ENCODE measurements around the gene DLST.

DLST gene

GRCh38 chr14:74860899-74861733, 20.6 kb upstream of the DLST start:
- peak; percentile 85 for DNase-seq

GRCh38 chr14:74861734-74862090, 20.0 kb upstream of the DLST start:
- DNase-seq, result no peak

DNA sequence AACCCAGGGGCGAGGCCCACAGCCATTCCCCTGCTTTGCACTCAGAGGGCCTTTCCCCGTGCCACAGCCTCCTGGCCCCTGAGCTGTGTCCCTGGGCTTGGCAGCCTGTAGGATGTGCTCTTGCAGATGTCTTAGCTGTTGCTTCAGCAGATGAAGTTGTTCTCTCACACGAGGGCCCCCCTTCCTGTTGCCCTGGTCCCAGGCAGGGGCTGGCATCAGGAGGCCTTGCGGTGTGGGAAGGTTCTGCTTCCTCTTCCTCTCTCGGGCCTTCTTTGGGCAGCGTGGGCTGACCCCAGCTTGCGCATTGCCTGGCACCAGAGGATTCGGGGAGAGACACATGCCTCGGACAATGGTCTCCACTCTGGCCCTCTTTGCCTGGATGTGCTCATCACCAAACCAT, 18.4 kb upstream of the DLST start:
- no peak for DNase-seq

GRCh38 chr14:74864198-74864597, 17.5 kb upstream of the DLST start:
- DNase-seq, result no peak

GRCh38 chr14:74865156-74865555, 16.6 kb upstream of the DLST start:
- DNase-seq, result no peak

DNA sequence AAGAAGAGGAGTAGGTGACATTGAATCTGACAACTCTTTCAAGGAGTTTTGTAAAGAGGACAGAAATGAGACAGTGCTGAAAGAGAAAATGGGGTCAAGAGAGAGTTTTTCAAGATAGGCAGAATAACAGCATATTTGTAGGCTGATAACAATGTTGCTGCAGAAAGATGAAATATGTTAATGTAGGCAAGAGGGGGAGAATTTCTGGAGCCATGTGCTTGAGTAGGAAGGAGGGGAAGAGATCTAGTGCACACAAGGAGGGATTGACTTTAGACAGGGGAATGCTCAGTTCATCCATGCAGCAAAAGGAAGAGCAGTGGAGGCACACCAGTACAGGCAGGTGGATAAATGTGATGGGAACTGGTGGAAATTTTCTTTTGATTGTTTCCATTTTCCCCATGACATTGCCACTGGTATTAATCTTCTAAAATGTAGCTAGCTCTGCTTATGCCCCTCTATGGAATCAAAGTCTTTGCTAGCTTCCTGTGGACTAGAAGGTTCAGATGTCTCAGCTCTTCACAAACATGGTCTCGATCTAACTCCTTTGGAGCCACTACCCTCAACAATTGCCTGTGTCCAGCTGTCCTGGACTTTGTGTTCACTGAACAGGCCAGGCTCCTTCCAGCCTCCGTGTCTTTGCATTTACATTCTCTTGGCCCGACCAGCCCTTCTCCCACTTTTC, 14.9 kb upstream of the DLST start:
- no peak for DNase-seq

DNA sequence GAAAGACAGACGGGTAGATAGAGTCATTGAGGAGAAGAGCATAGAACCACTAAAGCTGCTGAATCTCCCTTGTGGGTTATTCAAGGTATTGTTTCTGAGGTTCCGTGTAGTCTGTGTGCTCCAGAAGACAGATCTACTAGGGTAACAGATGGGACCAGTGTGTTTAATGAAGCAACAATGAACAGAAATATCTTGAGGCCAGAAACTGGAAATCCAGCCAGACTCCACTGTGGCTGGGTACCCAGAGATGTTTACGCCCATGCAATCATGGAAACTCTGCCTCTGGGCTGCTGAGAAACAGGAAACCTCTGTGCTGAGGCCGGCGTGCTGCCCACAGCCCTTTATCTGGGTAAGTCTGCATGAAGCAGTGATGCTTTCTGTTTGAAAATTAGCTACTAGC, 14.0 kb upstream of the DLST start:
- peak; percentile 49 for DNase-seq

- DNase-seq, result no peak
These were observed 13.0 kb upstream of the DLST start for GRCh38 chr14:74868739-74869138.

- no peak for DNase-seq
These were observed 9.9 kb upstream of the DLST start for GRCh38 chr14:74871819-74872218.

GRCh38 chr14:74875204-74875603, 6.5 kb upstream of the DLST start:
- no peak for DNase-seq

GRCh38 chr14:74875941-74876913, 5.5 kb upstream of the DLST start, which contains the start of gene PROX2:
PROX2 (minus strand) TSS chr14:74876145; CDS start chr14:74863834, 12,311 bp downstream.
- DNase-seq, result peak; percentile 29

- DNase-seq, result no peak
These were observed 2.1 kb upstream of the DLST start for GRCh38 chr14:74879427-74880182.

DNA sequence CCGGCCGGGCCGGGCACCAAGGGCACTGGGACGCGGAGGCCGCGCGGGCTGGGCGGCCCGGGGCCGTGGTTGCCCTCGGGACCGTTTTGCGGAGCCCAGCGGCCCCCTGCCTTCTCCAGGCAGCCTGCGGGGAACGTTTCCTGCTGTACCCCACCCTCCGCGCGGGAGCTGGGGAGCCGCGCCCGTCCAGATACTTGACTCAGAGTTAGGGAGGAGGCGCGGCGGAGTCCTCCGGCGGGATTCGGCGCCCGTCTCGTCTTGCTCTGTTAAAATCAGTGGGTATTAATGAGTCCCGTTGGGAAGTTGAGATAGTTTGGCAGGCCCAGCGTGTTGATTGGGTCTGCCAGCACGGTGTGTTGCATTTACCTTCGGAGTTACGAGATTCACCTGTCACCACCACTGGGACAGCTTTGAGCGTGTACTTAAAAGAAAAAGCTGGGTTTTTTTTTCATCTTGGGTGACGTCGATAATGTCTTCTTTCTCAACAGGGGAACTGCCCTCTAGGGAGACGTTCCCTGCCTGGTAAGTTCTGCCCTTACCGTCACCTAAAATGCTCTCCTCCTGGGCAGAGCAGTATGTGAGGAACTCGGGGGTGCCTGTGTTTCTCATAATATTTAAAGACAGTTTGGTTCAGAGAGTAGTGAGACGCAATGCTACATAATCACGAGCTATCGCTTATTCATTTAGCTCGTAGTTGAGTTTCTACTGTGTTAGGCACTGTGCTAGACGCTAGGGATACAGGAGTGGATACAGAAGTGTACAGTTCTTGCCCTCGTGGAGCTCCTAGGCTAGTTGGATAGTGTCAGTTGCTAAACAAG, 596 bp downstream of the DLST start:
- no peak for DNase-seq

DNA sequence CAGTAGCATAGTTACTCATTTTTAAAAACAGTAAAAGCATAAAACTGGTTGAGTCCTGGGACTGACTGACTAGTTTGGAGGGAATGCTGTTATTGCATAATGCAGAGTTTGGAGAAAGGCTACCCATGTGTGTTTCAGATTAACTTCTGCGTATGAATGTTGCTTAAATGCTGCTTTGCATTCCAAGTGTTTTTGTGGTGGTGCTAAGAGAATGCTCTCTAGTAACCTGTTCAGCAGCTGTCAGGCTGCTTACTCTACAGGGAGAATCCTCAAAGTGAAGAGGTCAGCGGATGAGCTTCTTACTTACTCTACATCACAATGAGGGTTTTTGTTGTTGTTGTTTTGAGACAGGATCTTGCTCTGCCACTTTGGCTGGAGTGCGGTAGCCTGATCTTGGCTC, 4.3 kb downstream of the DLST start:
- DNase-seq, result no peak

- no peak for DNase-seq
These were observed 6.7 kb downstream of the DLST start for GRCh38 chr14:74888164-74889158.

DNA sequence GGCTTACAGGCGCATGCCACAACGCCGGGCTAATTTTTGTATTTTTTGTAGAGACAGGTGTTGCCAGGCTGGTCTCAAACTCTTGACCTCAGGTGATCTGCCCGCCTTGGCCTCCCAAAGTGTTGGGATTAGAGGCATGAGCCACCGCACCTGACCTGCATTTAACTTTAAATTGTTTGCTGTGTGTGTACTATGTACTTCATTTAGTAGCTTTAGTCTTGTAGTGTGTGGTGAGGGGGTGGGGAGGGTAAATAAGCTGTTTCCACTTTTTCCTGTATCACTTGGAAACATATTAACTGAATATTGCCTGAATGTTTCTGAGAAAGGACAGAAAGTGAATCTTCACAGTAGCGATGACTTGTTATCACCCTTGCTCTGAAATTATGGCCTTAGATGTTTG, 8.5 kb downstream of the DLST start:
- no peak for DNase-seq

- DNase-seq, result no peak
These were observed 10.2 kb downstream of the DLST start for GRCh38 chr14:74891870-74892269.

GRCh38 chr14:74892745-74893144, 11.0 kb downstream of the DLST start:
- no peak for DNase-seq

- no peak for DNase-seq
These were observed 11.9 kb downstream of the DLST start for GRCh38 chr14:74893614-74894091.

GRCh38 chr14:74896400-74896799, 14.7 kb downstream of the DLST start:
- no peak for DNase-seq
